GM12801 (cell line): Measurements from ENCODE around the gene BOK.

Experiments used
- CTCF ChIP-seq: IDR thresholded peaks from one replicate; pipeline ENCODE4 v1.5.1; 2011; ENCODE audit warnings: control low read depth; ENCODE audit not compliant: insufficient read length; ENCODE audit errors: extremely low read depth

The BOK gene

GRCh38 chr2:241554610-241555322 is 3.8 kb upstream of the BOK start:
- no peak for TF ChIP-seq CTCF

GRCh38 chr2:241555711-241556110 is 2.8 kb upstream of the BOK start:
- TF ChIP-seq CTCF, result no peak

GRCh38 chr2:241556746-241557145 is 1.8 kb upstream of the BOK start:
- TF ChIP-seq CTCF, result no peak

- TF ChIP-seq CTCF, result no peak
Measured at GRCh38 chr2:241559323-241560161, 997 bp downstream of the BOK start.

GRCh38 chr2:241560162-241560882 is 1.8 kb downstream of the BOK start:
- no peak for TF ChIP-seq CTCF

GRCh38 chr2:241560883-241561474 is 2.4 kb downstream of the BOK start:
- TF ChIP-seq CTCF, result no peak

- no peak for TF ChIP-seq CTCF
Measured at GRCh38 chr2:241561832-241562231, 3.3 kb downstream of the BOK start.
